ENCODE results near the gene KIF26B.

Gene KIF26B

DNA sequence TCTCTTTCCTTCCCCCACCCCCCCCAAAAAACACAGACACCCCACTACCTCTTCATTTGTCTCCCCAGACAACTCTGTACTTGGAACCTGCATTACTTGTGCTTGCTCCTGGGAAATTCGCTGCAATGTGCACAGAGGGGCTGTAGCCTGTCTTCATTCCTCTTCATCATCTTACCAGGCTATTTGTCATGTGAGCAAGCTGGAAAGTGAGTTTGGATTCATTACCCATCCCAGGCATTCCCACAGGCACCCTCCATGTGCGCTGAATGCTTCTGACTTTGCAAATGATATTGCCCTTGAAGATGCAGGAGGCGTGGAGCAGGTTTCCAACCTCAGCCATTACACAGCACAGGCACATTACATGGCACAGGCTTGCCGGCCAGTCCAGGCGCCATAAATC is 494.9 kb downstream of the KIF26B start:
- Histone ChIP-seq H4K20me1 (ENCODE audit: insufficient read depth, low read length, poor library complexity, severe bottlenecking) (no peaks in the 10 kb centered on the region), H3K79me2 (ENCODE audit: insufficient read depth, low read length) (no peaks in the 10 kb centered on the region), H3K9me2 (replicated peaks; ENCODE audit: low read depth, low read length) (no peaks in the 10 kb centered on the region), H3K9ac (ENCODE audit: low read depth, low read length, poor library complexity, severe bottlenecking) (no peak overlapping the region), H3K9me3 (ENCODE audit: insufficient read depth, low read depth, low read length) (no peaks in the 10 kb centered on the region), H3K36me3 (ENCODE audit: insufficient read depth, low read length) (no peaks in the 10 kb centered on the region), H3K4me2 (ENCODE audit: low read depth, low read length, poor library complexity, severe bottlenecking) (no peak overlapping the region), H3K27me3 (ENCODE audit: insufficient read depth, low read length, poor library complexity, severe bottlenecking) (no peaks in the 10 kb centered on the region), H3K4me1 (ENCODE audit: insufficient read depth, low read length, poor library complexity, severe bottlenecking) (no peaks in the 10 kb centered on the region), H2AFZ (ENCODE audit: low read length) (no peak overlapping the region), H3F3A (ENCODE audit: low read depth) (no peaks in the 10 kb centered on the region), H3K4me3 (ENCODE audit: low read length, poor library complexity, severe bottlenecking) (no peak overlapping the region)
- TF ChIP-seq, protein P1, sequence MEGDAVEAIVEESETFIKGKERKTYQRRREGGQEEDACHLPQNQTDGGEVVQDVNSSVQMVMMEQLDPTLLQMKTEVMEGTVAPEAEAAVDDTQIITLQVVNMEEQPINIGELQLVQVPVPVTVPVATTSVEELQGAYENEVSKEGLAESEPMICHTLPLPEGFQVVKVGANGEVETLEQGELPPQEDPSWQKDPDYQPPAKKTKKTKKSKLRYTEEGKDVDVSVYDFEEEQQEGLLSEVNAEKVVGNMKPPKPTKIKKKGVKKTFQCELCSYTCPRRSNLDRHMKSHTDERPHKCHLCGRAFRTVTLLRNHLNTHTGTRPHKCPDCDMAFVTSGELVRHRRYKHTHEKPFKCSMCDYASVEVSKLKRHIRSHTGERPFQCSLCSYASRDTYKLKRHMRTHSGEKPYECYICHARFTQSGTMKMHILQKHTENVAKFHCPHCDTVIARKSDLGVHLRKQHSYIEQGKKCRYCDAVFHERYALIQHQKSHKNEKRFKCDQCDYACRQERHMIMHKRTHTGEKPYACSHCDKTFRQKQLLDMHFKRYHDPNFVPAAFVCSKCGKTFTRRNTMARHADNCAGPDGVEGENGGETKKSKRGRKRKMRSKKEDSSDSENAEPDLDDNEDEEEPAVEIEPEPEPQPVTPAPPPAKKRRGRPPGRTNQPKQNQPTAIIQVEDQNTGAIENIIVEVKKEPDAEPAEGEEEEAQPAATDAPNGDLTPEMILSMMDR (conservative IDR thresholded peaks at IDR 0.05; ENCODE audit: low read length), result no peak
- TF ChIP-seq EZH2phosphoT487 (IDR thresholded peaks at IDR 0.05; ENCODE audit: borderline replicate concordance), result no peak

DNA sequence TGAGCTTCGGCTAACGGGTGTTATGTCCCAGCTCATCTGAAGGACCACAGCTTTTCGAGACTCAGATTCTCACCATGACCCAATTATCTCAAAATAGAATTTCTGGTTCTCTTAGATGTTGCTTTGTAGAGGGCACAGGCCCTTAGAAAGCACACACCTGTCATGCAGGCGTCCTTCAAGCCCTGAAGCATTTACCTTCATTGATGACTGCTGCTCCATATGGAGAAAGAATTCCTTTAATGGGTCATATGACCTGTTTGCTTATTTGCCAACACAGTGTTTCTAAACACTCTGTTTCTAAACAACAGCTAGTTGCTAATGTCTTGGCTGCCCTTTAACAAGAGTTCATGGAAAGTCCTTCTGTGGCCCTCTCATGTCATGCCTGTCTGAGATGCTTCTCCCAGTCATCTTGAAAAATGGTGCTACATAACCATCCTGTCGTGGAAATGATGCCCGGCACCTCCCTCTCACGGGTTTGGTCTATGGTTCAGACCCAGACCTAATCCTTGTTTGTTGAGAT is 495.7 kb downstream of the KIF26B start:
- Histone ChIP-seq H3K27me3 (ENCODE audit: insufficient read depth, low read length, poor library complexity, severe bottlenecking) (no peaks in the 10 kb centered on the region), H3F3A (ENCODE audit: low read depth) (no peaks in the 10 kb centered on the region), H2AFZ (ENCODE audit: low read length) (no peak overlapping the region), H3K36me3 (ENCODE audit: insufficient read depth, low read length) (no peaks in the 10 kb centered on the region), H3K9me3 (ENCODE audit: insufficient read depth, low read depth, low read length) (no peaks in the 10 kb centered on the region), H3K9me2 (replicated peaks; ENCODE audit: low read depth, low read length) (no peaks in the 10 kb centered on the region), H3K4me3 (ENCODE audit: low read length, poor library complexity, severe bottlenecking) (no peak overlapping the region), H3K79me2 (ENCODE audit: insufficient read depth, low read length) (no peaks in the 10 kb centered on the region), H3K4me2 (ENCODE audit: low read depth, low read length, poor library complexity, severe bottlenecking) (no peak overlapping the region), H3K9ac (ENCODE audit: low read depth, low read length, poor library complexity, severe bottlenecking) (no peak overlapping the region), H3K4me1 (ENCODE audit: insufficient read depth, low read length, poor library complexity, severe bottlenecking) (no peaks in the 10 kb centered on the region), H4K20me1 (ENCODE audit: insufficient read depth, low read length, poor library complexity, severe bottlenecking) (no peaks in the 10 kb centered on the region)
- TF ChIP-seq, protein P1 (conservative IDR thresholded peaks at IDR 0.05; ENCODE audit: low read length), result no peak
- no peak for TF ChIP-seq EZH2phosphoT487 (IDR thresholded peaks at IDR 0.05; ENCODE audit: borderline replicate concordance)

DNA sequence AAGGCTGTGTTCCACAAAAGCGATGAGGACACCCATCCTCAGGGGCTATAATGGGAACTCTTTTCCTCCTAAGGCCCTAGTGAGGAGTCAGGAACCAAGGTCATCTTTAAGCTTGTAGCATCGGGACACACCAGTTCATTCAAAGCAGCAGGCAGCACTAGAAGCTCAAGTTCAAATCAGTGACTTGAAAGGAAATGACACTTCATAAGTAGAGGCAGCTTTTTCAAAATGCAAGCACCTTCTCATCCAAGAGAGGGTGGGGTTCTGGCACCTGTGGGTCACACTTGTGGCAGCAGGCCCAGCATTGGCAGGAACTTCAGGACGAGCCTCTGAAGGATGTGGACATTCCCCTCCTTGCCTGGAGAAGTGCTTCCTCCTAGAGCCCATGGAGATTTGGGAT is 496.3 kb downstream of the KIF26B start:
- TF ChIP-seq, protein P1 (conservative IDR thresholded peaks at IDR 0.05; ENCODE audit: low read length), result no peak
- no peak for TF ChIP-seq EZH2phosphoT487 (IDR thresholded peaks at IDR 0.05; ENCODE audit: borderline replicate concordance)
- no peak overlapping the region for H3K9ac ChIP-seq (ENCODE audit: low read depth, low read length, poor library complexity, severe bottlenecking)

More for the DNA sequence above, 496.3 kb downstream of the KIF26B start:
- Histone ChIP-seq H2AFZ (ENCODE audit: low read length) (no peak overlapping the region), H3K79me2 (ENCODE audit: insufficient read depth, low read length) (no peaks in the 10 kb centered on the region), H4K20me1 (ENCODE audit: insufficient read depth, low read length, poor library complexity, severe bottlenecking) (no peaks in the 10 kb centered on the region), H3K4me2 (ENCODE audit: low read depth, low read length, poor library complexity, severe bottlenecking) (no peak overlapping the region), H3K9me3 (ENCODE audit: insufficient read depth, low read depth, low read length) (no peaks in the 10 kb centered on the region), H3K36me3 (ENCODE audit: insufficient read depth, low read length) (no peaks in the 10 kb centered on the region), H3F3A (ENCODE audit: low read depth) (no peaks in the 10 kb centered on the region), H3K9me2 (replicated peaks; ENCODE audit: low read depth, low read length) (no peaks in the 10 kb centered on the region), H3K27me3 (ENCODE audit: insufficient read depth, low read length, poor library complexity, severe bottlenecking) (no peaks in the 10 kb centered on the region), H3K4me3 (ENCODE audit: low read length, poor library complexity, severe bottlenecking) (no peak overlapping the region), H3K4me1 (ENCODE audit: insufficient read depth, low read length, poor library complexity, severe bottlenecking) (no peaks in the 10 kb centered on the region)

Data from Loucy (cell line).